ENCODE data around the gene RCOR3.
"Not testable (repeated sequence)": the region's sequence is repeated elsewhere in the genome, so short reads cannot be mapped to it uniquely, and the experiment has no call there.

RCOR3 gene

DNA sequence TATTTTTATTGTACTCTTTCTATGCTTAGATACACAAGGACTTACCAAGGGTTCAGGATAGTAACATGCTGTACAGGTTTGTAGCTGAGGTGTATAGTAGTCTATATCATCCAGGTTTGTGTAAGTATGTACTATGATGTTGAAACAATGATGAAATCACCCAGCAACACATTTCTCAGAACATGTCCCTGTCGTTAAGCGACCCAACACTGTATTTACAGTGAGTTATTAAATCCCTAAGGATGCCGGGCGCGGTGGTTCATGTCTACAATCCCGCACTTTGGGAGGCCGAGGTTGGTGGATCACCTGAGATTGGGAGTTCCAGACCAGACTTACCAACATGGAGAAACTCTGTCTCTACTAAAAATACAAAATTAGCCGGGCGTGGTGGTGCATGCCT is 21.6 kb upstream of the RCOR3 start:
- no peaks in the 10 kb centered on the region for H3F3A ChIP-seq (ENCODE audit: insufficient read depth)
- no peaks in the 10 kb centered on the region for H3K27me3 ChIP-seq (ENCODE audit: low read length)
- no peaks in the 10 kb centered on the region for H3K9me2 ChIP-seq (replicated peaks; ENCODE audit: insufficient read depth, low read length)
- H4K20me1 ChIP-seq (ENCODE audit: low read depth, low read length), result no peaks in the 10 kb centered on the region
- no peak overlapping the region for H3K4me2 ChIP-seq (ENCODE audit: low read depth, low read length, poor library complexity, severe bottlenecking)
- no peaks in the 10 kb centered on the region for H3K9me3 ChIP-seq (ENCODE audit: insufficient read depth, low read length)
- no peak for TF ChIP-seq EZH2phosphoT487 (conservative IDR thresholded peaks at IDR 0.05; ENCODE audit: low read length)
- TF ChIP-seq, protein P1, sequence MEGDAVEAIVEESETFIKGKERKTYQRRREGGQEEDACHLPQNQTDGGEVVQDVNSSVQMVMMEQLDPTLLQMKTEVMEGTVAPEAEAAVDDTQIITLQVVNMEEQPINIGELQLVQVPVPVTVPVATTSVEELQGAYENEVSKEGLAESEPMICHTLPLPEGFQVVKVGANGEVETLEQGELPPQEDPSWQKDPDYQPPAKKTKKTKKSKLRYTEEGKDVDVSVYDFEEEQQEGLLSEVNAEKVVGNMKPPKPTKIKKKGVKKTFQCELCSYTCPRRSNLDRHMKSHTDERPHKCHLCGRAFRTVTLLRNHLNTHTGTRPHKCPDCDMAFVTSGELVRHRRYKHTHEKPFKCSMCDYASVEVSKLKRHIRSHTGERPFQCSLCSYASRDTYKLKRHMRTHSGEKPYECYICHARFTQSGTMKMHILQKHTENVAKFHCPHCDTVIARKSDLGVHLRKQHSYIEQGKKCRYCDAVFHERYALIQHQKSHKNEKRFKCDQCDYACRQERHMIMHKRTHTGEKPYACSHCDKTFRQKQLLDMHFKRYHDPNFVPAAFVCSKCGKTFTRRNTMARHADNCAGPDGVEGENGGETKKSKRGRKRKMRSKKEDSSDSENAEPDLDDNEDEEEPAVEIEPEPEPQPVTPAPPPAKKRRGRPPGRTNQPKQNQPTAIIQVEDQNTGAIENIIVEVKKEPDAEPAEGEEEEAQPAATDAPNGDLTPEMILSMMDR (IDR thresholded peaks at IDR 0.05; ENCODE audit: insufficient read depth, low read length, poor library complexity, severe bottlenecking), result no peak
- H3K27ac ChIP-seq (ENCODE audit: low read depth, low read length), result no peak overlapping the region
- H3K36me3 ChIP-seq (ENCODE audit: low read length), result no peaks in the 10 kb centered on the region
- H3K9ac ChIP-seq (ENCODE audit: low read length), result no peak overlapping the region
- no peak overlapping the region for H2AFZ ChIP-seq (ENCODE audit: low read depth, low read length, severe bottlenecking)
- H3K4me3 ChIP-seq (ENCODE audit: insufficient read depth, low read length, poor library complexity, severe bottlenecking), result no peak overlapping the region
- no peaks in the 10 kb centered on the region for H3K79me2 ChIP-seq (ENCODE audit: insufficient read depth, low read length)

DNA sequence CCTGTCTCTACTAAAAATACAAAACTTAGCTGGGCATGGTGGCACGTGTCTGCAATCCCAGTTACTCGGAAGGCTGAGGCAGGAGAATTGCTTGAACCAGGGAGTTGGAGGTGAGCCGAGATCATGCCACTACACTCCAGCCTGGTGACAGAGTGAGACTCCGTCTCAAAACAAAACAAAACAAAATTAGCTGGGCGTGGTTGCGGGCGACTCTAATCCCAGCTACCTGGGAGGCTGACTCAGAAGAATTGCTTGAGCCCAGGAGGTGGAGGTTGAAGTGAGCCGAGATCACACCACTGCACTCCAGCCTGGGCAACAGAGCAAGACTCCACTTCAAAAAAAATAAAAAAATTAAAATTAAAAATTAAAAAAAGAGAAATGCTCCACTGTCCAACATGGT is 18.6 kb upstream of the RCOR3 start:
- not testable (repeated sequence) for H3K4me3 ChIP-seq (ENCODE audit: insufficient read depth, low read length, poor library complexity, severe bottlenecking); H3F3A ChIP-seq (ENCODE audit: insufficient read depth); H3K79me2 ChIP-seq (ENCODE audit: insufficient read depth, low read length); H3K9me3 ChIP-seq (ENCODE audit: insufficient read depth, low read length); H2AFZ ChIP-seq (ENCODE audit: low read depth, low read length, severe bottlenecking); H3K4me2 ChIP-seq (ENCODE audit: low read depth, low read length, poor library complexity, severe bottlenecking); H4K20me1 ChIP-seq (ENCODE audit: low read depth, low read length); H3K27ac ChIP-seq (ENCODE audit: low read depth, low read length); H3K9ac ChIP-seq (ENCODE audit: low read length); H3K9me2 ChIP-seq (replicated peaks; ENCODE audit: insufficient read depth, low read length); H3K27me3 ChIP-seq (ENCODE audit: low read length); H3K36me3 ChIP-seq (ENCODE audit: low read length)

DNA sequence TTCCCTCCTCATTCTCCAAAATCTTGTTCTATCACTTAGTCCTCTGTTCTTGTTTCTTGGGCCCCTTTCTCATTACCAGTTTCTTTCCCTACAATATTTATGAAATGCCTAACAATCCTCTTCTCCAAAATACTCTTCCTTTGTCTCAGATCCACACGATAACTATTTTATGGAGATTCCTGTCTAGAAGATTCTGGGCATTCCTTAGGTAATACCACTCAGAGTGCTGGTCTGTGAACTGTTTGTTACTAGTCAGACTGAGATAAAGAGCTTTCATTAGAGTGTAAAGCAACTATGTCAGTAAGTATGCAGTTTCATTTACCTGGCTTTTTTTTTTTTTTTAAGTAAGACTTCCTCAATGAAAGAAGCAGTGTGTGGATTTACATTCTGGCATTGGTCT is 18.1 kb upstream of the RCOR3 start:
- Histone ChIP-seq H3K79me2 (ENCODE audit: insufficient read depth, low read length) (no peaks in the 10 kb centered on the region), H3K9me3 (ENCODE audit: insufficient read depth, low read length) (no peaks in the 10 kb centered on the region), H3K27ac (ENCODE audit: low read depth, low read length) (no peak overlapping the region), H3K9ac (ENCODE audit: low read length) (no peak overlapping the region), H3K4me2 (ENCODE audit: low read depth, low read length, poor library complexity, severe bottlenecking) (no peak overlapping the region), H3K36me3 (ENCODE audit: low read length) (no peaks in the 10 kb centered on the region), H4K20me1 (ENCODE audit: low read depth, low read length) (no peaks in the 10 kb centered on the region), H3K9me2 (replicated peaks; ENCODE audit: insufficient read depth, low read length) (no peaks in the 10 kb centered on the region), H3F3A (ENCODE audit: insufficient read depth) (no peaks in the 10 kb centered on the region), H3K4me3 (ENCODE audit: insufficient read depth, low read length, poor library complexity, severe bottlenecking) (no peak overlapping the region), H3K27me3 (ENCODE audit: low read length) (no peaks in the 10 kb centered on the region), H2AFZ (ENCODE audit: low read depth, low read length, severe bottlenecking) (no peak overlapping the region)
- TF ChIP-seq, protein P1 (IDR thresholded peaks at IDR 0.05; ENCODE audit: insufficient read depth, low read length, poor library complexity, severe bottlenecking), result no peak
- TF ChIP-seq EZH2phosphoT487 (conservative IDR thresholded peaks at IDR 0.05; ENCODE audit: low read length), result no peak

DNA sequence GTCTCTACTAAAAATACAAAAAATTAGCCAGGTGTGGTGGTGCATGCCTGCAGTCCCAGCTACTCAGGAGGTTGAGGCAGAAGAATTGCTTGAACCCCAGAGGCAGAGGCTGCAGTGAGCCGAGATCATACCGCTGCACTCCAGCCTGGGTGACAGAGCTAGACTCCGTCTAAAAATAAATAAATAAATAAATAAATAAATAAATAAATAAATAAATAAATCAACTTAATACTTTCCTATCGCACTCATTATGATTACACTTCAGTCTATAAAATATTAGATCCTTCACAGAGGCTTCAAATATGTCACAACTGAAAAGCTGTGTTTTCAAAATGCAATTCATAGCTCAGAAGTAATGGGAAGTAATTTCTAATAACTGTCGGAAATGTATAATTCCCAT is 15.5 kb upstream of the RCOR3 start:
- not testable (repeated sequence) for H3K79me2 ChIP-seq (ENCODE audit: insufficient read depth, low read length); H3K36me3 ChIP-seq (ENCODE audit: low read length); H3F3A ChIP-seq (ENCODE audit: insufficient read depth); H3K9ac ChIP-seq (ENCODE audit: low read length); H3K4me3 ChIP-seq (ENCODE audit: insufficient read depth, low read length, poor library complexity, severe bottlenecking); H3K27ac ChIP-seq (ENCODE audit: low read depth, low read length); H3K27me3 ChIP-seq (ENCODE audit: low read length); H4K20me1 ChIP-seq (ENCODE audit: low read depth, low read length); H3K9me2 ChIP-seq (replicated peaks; ENCODE audit: insufficient read depth, low read length); H3K4me2 ChIP-seq (ENCODE audit: low read depth, low read length, poor library complexity, severe bottlenecking); H2AFZ ChIP-seq (ENCODE audit: low read depth, low read length, severe bottlenecking); H3K9me3 ChIP-seq (ENCODE audit: insufficient read depth, low read length)

DNA sequence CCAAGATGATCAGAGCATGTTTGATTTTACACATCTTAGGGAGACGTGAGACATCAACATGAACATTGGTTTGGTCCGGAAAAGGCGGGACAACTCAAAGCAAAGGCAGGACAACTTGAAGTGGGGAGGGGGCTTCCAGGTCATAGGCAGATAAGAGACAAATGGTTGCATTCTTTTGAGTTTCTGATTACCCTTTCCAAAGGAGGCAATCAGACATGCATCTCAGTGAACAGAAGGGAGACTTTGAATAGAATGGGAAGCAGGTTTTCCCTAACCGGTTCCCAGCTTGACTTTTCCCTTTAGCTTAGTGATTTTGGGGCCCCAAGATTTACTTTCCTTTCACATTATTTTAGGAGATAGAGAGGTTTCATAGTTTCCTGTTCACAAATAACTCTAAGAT is 12.6 kb upstream of the RCOR3 start:
- H3K4me3 ChIP-seq (ENCODE audit: insufficient read depth, low read length, poor library complexity, severe bottlenecking); H4K20me1 ChIP-seq (ENCODE audit: low read depth, low read length); H3K27ac ChIP-seq (ENCODE audit: low read depth, low read length); H3K4me2 ChIP-seq (ENCODE audit: low read depth, low read length, poor library complexity, severe bottlenecking); H3K36me3 ChIP-seq (ENCODE audit: low read length); H3K27me3 ChIP-seq (ENCODE audit: low read length); H2AFZ ChIP-seq (ENCODE audit: low read depth, low read length, severe bottlenecking); H3F3A ChIP-seq (ENCODE audit: insufficient read depth); H3K9me3 ChIP-seq (ENCODE audit: insufficient read depth, low read length); H3K9ac ChIP-seq (ENCODE audit: low read length); H3K9me2 ChIP-seq (replicated peaks; ENCODE audit: insufficient read depth, low read length); H3K79me2 ChIP-seq (ENCODE audit: insufficient read depth, low read length): not testable (repeated sequence)

Measured in SU-DHL-6 (cell line).